AG04450 (cell line): ENCODE measurements around the gene AMMECR1. TPM values are rescaled to one million over a fixed set of nuclear protein-coding genes. Genes with fewer than 3 reads are reported as not detected.

Source experiments
- CTCF ChIA-PET: fragments of 300-600, 350-600 bp; formaldehyde crosslinking; extraction: SDS; loops from one replicate; lab custom pipeline; 2022; ENCODE audit warnings: antibody characterized with exemption, inconsistent platforms; lab: Charles Lee
- POLR2A ChIA-PET: fragments of 350-600 bp; formaldehyde crosslinking; extraction: SDS; loops from one replicate; lab custom pipeline; 2021; ENCODE audit warnings: antibody characterized with exemption, inconsistent platforms; lab: Yijun Ruan, JAX
- DNase-seq: peaks from one replicate; pipeline ENCODE4 v3.0.0-alpha.2; 2011; ENCODE audit warnings: low read depth, low spot score
- H3K27ac ChIP-seq: one replicate; pipeline ENCODE4 v1.5.1; 2012; ENCODE audit warnings: low read depth, low read length, control low read depth
- H3K27me3 ChIP-seq: one replicate; pipeline ENCODE4 v1.6.0; 2012; ENCODE audit warnings: low read length; ENCODE audit not compliant: control insufficient read depth, insufficient read depth
- H3K4me3 ChIP-seq: 2 replicates; pipeline ENCODE4 v1.5.1; 2011; ENCODE audit warnings: mild to moderate bottlenecking, low read depth, low read length, control low read depth
- H3K9me3 ChIP-seq: 2 replicates; pipeline ENCODE4 v1.5.1; 2012; ENCODE audit warnings: low read length; ENCODE audit not compliant: control insufficient read depth, insufficient read depth
- polyA plus RNA-seq: library from polyadenylated mRNA; depleted of rRNA; stranded (reverse); fragments of >200 nt; gene quantifications from 2 replicates; pipeline ENCODE4 v1.2.3, GENCODE V29; 2011
- TF ChIP-seq, protein P1 (sequence below): IDR thresholded peaks from 2 replicates; pipeline ENCODE4 v1.5.1; 2011; ENCODE audit warnings: low read depth, low read length, control low read depth, inconsistent platforms

AMMECR1 gene
- polyA plus RNA-seq, 1 experiment: 13.0 TPM

DNA sequence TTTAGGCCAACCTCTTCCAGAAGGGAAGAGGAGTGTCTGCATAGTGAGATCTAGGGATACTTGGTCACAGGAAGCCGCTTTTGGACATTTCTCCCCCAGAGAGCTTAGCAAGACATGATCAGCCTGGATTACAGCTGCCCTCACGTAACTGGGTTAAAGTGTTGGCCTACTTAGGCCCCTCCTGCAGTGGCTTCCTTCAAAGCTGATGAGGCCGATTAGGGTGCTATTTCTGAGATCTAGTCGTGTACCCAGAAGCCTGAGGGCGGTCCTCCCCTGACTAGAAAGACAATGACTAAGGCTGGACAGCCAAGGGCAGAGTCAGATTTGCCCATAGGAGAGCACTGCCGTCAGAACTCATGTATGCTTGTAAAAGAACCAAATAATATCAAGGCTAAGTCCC, 135.0 kb downstream of the AMMECR1 start:
- Histone ChIP-seq H3K27ac (no peak overlapping the region), H3K9me3 (no peaks in the 10 kb centered on the region), H3K27me3 (no peaks in the 10 kb centered on the region), H3K4me3 (no peak overlapping the region)
- TF ChIP-seq, protein P1, sequence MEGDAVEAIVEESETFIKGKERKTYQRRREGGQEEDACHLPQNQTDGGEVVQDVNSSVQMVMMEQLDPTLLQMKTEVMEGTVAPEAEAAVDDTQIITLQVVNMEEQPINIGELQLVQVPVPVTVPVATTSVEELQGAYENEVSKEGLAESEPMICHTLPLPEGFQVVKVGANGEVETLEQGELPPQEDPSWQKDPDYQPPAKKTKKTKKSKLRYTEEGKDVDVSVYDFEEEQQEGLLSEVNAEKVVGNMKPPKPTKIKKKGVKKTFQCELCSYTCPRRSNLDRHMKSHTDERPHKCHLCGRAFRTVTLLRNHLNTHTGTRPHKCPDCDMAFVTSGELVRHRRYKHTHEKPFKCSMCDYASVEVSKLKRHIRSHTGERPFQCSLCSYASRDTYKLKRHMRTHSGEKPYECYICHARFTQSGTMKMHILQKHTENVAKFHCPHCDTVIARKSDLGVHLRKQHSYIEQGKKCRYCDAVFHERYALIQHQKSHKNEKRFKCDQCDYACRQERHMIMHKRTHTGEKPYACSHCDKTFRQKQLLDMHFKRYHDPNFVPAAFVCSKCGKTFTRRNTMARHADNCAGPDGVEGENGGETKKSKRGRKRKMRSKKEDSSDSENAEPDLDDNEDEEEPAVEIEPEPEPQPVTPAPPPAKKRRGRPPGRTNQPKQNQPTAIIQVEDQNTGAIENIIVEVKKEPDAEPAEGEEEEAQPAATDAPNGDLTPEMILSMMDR: no peak
- ChIA-PET POLR2A (no interaction called here), CTCF (interaction anchor here (0.7 to 1.5 kb wide), 2 partner anchors 14 to 27 kb away, joined by 4 to 5 read pairs; no protein-coding TSS in a partner anchor)
- DNase-seq: no peak

DNA sequence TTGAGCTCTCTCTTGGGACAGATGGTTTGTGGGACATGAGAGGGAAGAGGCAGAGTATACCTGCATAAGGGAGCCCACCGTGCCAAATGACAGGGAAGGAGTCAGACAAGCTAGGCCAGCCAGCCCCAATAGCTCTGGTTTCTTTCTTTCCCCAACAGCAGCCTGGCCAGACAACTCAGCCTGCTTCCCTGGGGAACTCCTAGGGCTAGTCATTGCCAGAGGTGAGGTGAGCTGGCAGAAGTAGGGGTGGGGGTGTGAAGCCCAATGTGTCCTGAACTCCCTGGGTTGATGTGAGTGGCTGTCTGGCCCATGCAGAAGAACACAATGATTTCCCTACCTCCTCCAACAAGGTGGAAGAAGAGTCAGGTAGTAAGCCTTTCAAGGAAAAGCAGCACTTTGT, 135.5 kb downstream of the AMMECR1 start:
- ChIA-PET POLR2A (no interaction called here), CTCF (interaction anchor here (0.5 to 1.5 kb wide), 2 partner anchors 26 to 233 kb away, joined by 4 to 10 read pairs; no protein-coding TSS in a partner anchor)
- H3K27me3 ChIP-seq: no peaks in the 10 kb centered on the region
- no peak overlapping the region for H3K4me3 ChIP-seq
- H3K9me3 ChIP-seq: no peaks in the 10 kb centered on the region
- H3K27ac ChIP-seq: no peak overlapping the region
- no peak for DNase-seq
- TF ChIP-seq, protein P1: no peak

DNA sequence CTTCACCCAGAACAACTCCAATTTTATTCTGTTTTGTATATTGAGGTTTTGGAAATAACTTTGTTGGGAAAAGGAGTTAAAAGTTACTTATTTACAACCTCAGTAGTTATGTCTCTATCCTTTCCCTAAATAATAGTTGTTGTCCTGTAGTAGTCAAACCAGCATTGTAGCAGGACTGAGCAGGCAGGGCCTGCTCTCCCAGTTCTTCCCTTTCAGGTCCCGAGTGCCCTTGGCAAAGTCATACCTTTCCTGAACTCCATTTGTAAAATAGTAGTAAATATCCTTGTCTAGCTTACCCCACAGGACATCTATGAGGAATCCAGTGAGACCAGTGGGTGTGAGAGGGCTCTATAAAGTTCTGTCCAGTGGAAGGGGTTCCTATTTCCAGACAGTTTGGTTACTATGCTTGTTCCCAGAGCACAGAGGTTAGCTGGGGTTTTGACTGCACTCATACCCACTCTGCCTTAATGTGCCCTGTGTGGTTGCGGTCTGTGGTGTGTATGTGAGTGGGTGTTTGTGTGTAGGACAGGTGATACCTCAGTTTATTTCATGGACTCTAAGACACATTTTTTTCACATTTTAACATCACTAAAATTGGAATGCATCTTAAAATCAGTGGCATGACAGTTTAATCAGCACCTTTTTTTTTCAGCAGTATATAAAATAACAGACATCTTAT, 136.3 kb downstream of the AMMECR1 start:
- Histone ChIP-seq H3K27ac (no peak overlapping the region), H3K4me3 (no peak overlapping the region), H3K9me3 (no peaks in the 10 kb centered on the region), H3K27me3 (no peaks in the 10 kb centered on the region)
- TF ChIP-seq, protein P1: no peak
- no peak for DNase-seq
- POLR2A ChIA-PET: no interaction called here
- CTCF ChIA-PET: interaction anchor here (0.5 kb wide), 1 partner anchor 234 kb away, joined by 10 read pairs; no protein-coding TSS in a partner anchor

DNA sequence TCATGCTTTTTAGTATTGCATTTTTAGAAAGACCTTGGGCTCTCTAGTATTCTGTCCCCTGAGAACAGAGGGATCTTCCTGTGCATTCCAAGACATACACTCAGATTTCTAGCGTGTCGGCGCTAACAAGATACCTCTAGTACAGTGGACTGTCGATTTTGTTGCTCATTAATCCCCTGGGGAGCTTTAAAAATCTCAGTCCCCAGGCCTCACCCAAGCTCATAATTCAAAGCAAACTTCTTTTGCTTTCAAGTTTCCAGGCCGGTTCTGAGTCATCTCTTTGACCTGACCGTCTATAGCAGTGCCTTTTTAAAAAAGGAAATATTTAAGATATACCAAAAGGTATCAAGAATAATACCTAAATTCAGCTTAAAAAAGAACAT, 137.0 kb downstream of the AMMECR1 start:
- Histone ChIP-seq H3K27ac (peak overlapping the region; percentile 31), H3K4me3 (no peak overlapping the region), H3K9me3 (no peaks in the 10 kb centered on the region), H3K27me3 (no peaks in the 10 kb centered on the region)
- POLR2A ChIA-PET: no interaction called here
- no peak for DNase-seq
- TF ChIP-seq, protein P1: no peak
- CTCF ChIA-PET: interaction anchor here (2.0 to 2.6 kb wide), 2 partner anchors 227 to 232 kb away, joined by 9 to 10 read pairs; no protein-coding TSS in a partner anchor
